Activated CD4-positive, CD25-positive, alpha-beta regulatory T cell treated with anti-CD3 and anti-CD28 coated beads, Interleukin-2, amount 50 U/mL, for 24 hours (primary cell): ENCODE measurements around the gene TMEM95.

Source experiments
- ATAC-seq, 2 donors: fragments of 150-1000 bp; cut with Tn5 transposase; one replicate each; pipeline ENCODE4 v1.10.0; 2021; ENCODE audit warnings: mild to moderate bottlenecking in 1 of 2, moderate library complexity in 1 of 2

Gene TMEM95

GRCh38 chr17:7380855-7381683 is 26.1 kb downstream of the TMEM95 start, which contains the start of gene TNK1:
TSS of gene TNK1 (plus strand) at chr17:7381089. CDS start at chr17:7382927, 1,838 bp downstream.
- ATAC-seq = no peak

- no peak for ATAC-seq
Observed at GRCh38 chr17:7382901-7383300, 27.9 kb downstream of the TMEM95 start.

DNA sequence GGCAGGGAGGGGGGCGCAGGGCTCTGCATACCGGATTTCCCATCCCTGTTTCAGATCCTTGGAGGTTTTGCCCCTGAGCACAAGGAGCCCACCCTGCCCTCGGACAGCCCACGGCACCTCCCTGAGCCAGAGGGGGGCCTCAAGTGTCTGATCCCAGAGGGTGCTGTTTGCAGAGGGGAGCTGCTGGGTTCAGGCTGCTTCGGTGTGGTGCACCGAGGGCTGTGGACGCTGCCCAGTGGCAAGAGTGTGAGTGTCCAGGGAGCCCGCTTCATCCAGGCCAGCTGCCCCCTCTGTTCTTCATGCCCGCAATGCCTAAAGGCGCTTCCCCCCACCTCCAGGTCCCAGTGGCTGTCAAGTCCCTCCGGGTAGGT is 28.4 kb downstream of the TMEM95 start:
- no peak for ATAC-seq

DNA sequence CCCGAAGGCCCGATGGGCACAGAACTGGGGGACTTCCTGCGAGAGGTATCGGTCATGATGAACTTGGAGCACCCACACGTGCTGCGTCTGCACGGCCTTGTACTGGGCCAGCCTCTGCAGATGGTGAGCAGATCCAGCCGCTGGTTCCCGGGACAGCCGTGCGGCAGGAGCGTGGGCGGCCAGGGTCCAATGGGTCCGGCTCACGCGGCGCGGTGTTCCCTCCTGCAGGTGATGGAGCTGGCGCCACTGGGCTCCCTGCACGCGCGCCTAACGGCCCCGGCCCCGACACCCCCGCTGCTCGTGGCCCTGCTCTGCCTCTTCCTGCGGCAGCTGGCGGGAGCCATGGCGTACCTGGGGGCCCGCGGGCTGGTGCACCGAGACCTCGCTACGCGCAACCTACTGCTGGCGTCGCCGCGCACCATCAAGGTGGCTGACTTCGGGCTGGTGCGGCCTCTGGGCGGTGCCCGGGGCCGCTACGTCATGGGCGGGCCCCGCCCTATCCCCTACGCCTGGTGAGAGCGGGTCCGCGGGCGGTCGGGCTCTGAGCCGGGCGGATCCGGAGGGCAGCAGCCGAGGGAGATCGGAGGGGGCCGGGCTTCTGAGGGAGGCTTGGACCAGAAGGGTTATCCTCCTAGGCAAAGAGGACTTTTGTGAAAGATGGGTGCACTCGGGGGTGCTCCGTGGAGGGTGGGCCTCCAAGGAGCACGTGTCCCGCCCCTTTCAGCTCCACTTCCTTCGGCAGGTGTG is 29.0 kb downstream of the TMEM95 start:
- peak; percentile 98 to 99 for ATAC-seq

- no peak for ATAC-seq
Observed at GRCh38 chr17:7384489-7385081, 29.6 kb downstream of the TMEM95 start.

DNA sequence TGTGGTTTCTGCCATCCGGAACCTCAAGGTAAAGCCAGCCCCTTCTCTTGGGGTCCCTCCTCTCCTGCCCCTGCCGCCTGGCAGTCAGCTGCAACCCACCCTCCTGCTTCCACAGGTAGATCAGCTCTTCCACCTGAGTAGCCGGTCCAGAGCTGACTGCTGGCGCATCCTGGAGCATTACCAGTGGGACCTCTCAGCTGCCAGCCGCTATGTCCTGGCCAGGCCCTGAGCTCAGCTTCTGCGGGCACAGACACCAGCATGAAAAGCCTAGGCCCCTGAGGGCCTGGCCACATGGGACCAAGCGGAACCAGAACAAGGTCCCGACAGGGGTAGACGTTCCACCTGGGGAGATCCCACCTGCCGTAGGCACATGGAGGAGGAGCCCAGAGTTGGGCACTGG is 33.9 kb downstream of the TMEM95 start:
- ATAC-seq = no peak

- ATAC-seq = no peak
Observed at GRCh38 chr17:7389924-7390910, 35.3 kb downstream of the TMEM95 start.

DNA sequence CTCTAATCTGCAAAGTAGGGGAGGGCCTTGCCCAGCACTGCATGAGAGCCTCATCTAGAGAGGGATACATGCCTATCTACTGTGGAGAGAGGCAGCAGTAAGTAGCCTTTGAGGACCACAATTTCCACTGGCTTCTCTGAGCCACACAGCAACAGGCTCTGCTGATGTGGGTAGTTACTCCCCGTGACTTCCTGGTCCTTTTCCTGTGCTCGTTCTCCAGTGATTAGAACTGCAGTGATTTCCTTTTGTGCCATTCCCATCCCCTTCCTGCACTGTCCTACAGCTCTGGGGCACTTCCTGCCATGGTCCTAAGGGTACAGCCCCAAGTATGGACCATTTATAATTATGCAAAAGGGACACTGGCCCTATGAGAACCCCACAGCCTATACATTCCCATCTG is 36.4 kb downstream of the TMEM95 start:
- no peak for ATAC-seq

GRCh38 chr17:7392696-7393612 is 38.0 kb downstream of the TMEM95 start:
- ATAC-seq = no peak

DNA sequence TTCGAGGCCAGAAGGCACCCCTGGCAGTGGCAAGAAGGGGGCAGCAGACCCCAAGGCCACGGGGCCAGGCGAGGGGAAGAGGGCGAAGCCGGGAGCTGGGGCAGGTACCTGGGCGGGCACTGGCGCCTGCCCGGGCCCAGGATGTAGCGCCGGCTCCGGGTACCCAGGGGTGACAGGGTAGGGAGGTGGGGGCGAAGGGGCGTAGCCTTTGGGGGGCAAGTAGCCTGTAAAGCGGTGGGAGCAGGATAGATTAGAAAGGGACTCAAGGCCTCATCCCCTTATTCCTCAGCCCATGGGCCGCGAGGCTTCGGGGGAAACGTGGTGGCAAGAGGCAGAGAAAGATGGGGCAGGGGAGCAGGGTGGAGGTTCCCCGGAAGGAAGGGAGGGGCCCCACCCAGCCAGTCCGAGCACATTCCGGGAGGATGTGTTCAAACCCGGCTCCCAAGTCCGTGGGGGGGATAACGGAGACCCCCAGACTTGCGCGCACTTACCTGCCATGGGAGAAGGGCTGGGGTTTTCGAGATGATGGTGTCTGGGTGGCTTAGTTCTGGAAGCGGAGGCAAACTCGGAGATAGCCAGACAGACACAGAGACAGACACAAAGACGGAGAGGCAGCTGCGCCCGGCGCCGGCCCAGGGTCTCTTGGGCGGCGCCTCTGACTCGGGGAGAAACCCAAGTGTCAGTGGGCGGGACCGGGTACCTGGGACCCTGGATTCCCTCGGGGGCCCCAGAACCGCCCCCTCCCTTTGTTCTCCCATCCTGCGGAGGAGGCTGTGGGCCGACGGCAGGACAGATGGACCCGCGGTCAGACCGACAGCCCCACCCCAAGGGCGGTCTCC is 38.9 kb downstream of the TMEM95 start:
- peak; percentile 50 to 55 for ATAC-seq

DNA sequence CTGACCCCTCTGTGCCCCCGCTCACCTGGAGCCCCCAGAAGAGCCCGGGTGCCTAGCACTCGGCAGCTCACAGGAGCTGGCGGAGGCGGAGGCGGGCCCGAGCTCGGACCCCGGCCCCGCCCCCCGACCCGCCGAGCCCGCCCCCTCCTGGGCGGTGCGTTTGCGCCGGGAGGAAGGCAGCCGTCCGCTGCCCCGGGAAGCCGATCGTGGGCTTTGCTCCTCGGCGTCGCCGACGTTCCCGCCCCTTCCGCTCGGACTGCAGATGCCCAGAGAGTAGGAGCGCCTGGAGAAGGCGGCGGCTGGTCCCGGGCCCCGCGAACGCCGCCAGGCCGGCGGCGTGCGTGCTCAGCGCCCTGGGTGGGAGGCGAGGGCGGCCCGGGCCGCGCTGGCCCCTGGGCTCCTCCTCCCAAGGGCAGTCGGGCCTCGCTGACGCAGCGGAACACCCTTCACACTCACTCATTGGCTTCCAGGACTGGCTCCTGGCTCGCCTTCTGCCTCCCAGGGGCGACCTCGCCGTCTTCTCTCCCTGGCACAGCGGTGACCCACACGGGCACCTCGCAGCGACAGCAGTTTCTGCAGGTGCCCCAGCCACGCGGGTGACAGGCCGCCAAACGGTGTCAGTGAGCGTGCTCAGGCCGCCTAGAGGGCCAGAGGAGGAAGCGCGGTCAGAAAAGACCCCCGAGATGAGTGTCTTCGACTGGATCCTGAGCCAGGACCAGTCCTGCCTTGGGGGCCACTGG is 39.7 kb downstream of the TMEM95 start, which contains the start of gene PLSCR3:
PLSCR3 (minus strand) TSS at position 74 of the 740 bp plus-strand sequence. CDS start 415 bp downstream, outside the sequence.
- peak; percentile 90 for ATAC-seq

GRCh38 chr17:7396147-7396546 is 41.2 kb downstream of the TMEM95 start:
- ATAC-seq = no peak

GRCh38 chr17:7398612-7399011 is 43.7 kb downstream of the TMEM95 start:
- no peak for ATAC-seq

- ATAC-seq = no peak
Observed at GRCh38 chr17:7403043-7403726, 48.2 kb downstream of the TMEM95 start.

DNA sequence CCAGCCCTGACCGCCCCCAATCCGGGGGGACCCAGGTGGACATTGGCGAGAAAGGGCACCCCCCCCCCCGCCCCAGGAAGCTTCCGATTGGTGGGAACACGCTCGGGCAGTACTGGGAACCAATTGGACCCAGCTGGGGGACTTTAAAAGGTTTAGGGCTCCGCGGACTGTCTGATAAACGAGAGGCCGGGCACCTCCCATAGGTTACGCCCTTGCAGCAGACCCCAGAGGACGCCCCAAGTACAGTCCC is 48.7 kb downstream of the TMEM95 start:
- no peak for ATAC-seq

- ATAC-seq = peak; percentile 96 to 97
Observed at GRCh38 chr17:7403977-7404736, 49.2 kb downstream of the TMEM95 start, which contains the start of gene TMEM256. TSS of gene TMEM256 (minus strand) at chr17:7404097. CDS start at chr17:7404084, 13 bp downstream.

- peak; percentile 34 to 44 for ATAC-seq
Observed at GRCh38 chr17:7404737-7405349, 49.9 kb downstream of the TMEM95 start.
